G401 (cell line): ENCODE data around the gene MPZ. TPM values are rescaled to one million over a fixed set of nuclear protein-coding genes. Genes with fewer than 3 reads are reported as not detected.
"Not testable (repeated sequence)": the region's sequence is repeated elsewhere in the genome, so short reads cannot be mapped to it uniquely, and the experiment has no call there.

ENCODE experiments used
- DNase-seq: peaks from one replicate; pipeline ENCODE4 v3.0.0-alpha.2; 2015; ENCODE audit warnings: low spot score
- in situ Hi-C: cut with HindIII; loops from 2 replicates; pipeline ENCODE4 v1.10.0; 2016; ENCODE audit warnings: low sequenced_read_pairs, mixed read lengths
- total RNA-seq: library from RNA; depleted of rRNA; stranded (reverse); fragments of >200 nt; shearing (Covaris generic); gene quantifications from 2 replicates; pipeline ENCODE4 v1.2.3, GENCODE V29; 2014; rRNA removed

Gene MPZ
- total RNA-seq, 1 experiment from 2014 or later, result not detected

GRCh38 chr1:161259345-161259702 is 50.4 kb downstream of the MPZ start:
- in situ Hi-C loops, result no loop called here

DNA sequence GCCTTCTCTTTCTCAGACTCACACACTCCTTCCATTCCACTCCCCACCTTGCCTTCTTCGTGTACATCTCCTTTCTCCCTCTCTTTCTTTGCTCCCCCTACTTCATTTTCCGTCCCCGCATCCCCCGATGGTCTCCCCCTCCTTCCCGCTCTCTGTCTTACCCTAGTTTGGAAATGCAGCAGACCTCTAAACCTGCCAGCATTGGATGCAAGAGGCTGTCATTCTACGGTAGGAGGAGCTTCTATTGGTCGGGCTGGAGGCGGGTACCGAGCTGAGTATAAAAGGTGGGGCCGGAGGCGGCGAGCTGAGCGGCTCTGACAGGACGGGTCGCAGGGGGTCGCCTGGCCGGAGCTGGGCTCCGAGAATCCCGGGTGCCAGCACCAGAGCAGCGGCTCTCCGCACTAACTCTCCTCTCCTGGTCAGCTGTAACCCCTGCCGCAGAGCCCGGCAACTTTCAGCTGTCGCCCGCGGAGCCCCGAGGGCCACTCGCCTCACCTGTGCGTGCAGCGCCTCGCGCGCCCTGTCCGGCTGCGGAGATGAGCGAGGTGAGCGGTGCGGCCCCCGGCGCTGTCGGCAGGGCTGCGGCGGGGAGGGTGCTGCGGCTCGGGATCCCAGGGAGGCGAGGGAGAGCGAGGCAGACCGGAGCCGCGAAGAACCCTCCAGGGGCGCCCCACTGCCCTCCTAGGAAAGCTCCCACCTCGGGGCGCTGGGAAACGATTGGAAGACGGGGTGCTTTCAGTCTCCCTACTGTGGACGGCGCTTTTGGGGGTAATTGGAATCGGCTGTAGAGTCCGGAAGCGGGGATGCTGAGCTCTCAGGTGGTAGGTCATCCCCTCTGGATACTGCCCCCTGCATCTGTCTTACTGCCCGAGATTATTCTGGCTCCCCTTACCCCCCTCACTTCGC is 51.1 kb downstream of the MPZ start, which contains the start of gene PCP4L1:
Gene PCP4L1 (plus strand): TSS at position 307 of the 906 bp plus-strand sequence. CDS start 230 bp downstream, at position 537.
- in situ Hi-C loops, result no loop called here
- DNase-seq, result peak; percentile 53

More at GRCh38 chr1:161259345-161259702, 50.4 kb downstream of the MPZ start:
- DNase-seq, result no peak

- DNase-seq, in situ Hi-C loops: not testable (repeated sequence)
Observed at GRCh38 chr1:161257109-161257508, 52.7 kb downstream of the MPZ start.

DNA sequence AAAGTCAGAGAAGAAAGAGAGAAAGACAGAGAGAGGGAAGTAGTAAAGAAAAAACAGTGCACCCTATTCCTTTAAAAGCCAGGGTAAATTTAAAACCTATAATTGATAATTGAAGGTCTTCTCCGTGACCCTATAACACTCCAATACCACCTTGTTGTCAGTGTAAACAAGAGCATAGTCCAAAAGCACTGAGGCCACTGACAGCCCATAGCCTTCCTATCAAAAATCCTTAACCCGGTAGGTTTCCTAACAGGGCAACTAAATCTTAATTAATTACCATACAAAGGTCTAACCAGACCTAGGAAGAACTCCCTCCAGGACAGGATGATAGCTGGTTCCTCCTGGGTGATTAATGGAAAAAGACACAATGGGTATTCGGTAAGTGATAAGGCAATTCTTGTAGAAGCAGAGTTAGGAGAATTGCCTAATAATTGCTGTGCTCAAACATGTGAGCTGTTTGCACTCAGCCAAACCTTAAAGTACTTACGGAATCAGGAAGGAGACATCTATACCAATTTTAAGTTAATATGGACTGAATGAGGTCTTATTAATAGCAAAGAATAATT is 53.7 kb downstream of the MPZ start:
- DNase-seq, in situ Hi-C loops: not testable (repeated sequence)

GRCh38 chr1:161255302-161255701 is 54.5 kb downstream of the MPZ start:
- in situ Hi-C loops, DNase-seq: not testable (repeated sequence)

Other genes starting within 250 kb of the MPZ start
- 0.10 TPM in 1 of 2 replicates, not detected in the other for gene ARHGAP30, start 240.1 kb downstream of the MPZ start, total RNA-seq
- gene NECTIN4, start 220.4 kb downstream of the MPZ start, total RNA-seq, result 0.80 and 2.4 TPM in 2 replicates
- gene KLHDC9, start 211.6 kb downstream of the MPZ start, total RNA-seq, result 6.3 and 7.1 TPM in 2 replicates
- gene PFDN2, start 191.9 kb downstream of the MPZ start, total RNA-seq, result 17.5 and 20.8 TPM in 2 replicates
- gene NIT1, start 191.9 kb downstream of the MPZ start, total RNA-seq, result 19.4 and 22.3 TPM in 2 replicates
- 22.9 and 48.1 TPM in 2 replicates for gene DEDD, start 177.3 kb downstream of the MPZ start, total RNA-seq
- gene UFC1, start 156.0 kb downstream of the MPZ start, total RNA-seq, result 70.8 and 72.9 TPM in 2 replicates
- gene USP21, start 150.5 kb downstream of the MPZ start, total RNA-seq, result 3.3 and 8.3 TPM in 2 replicates
- 22.7 and 27.2 TPM in 2 replicates for gene PPOX, start 143.5 kb downstream of the MPZ start, total RNA-seq
- 19.4 and 27.9 TPM in 2 replicates for gene B4GALT3, start 132.5 kb downstream of the MPZ start, total RNA-seq
- 0.43 and 0.95 TPM in 2 replicates for gene ADAMTS4, start 110.9 kb downstream of the MPZ start, total RNA-seq
- 215 and 238 TPM in 2 replicates for gene NDUFS2, start 107.6 kb downstream of the MPZ start, total RNA-seq
- gene FCER1G, start 94.7 kb downstream of the MPZ start, total RNA-seq, result 0.49 TPM in 1 of 2 replicates, not detected in the other
- not detected in 2 replicates for gene APOA2, start 86.3 kb downstream of the MPZ start, total RNA-seq
- 24.2 and 37.4 TPM in 2 replicates for gene TOMM40L, start 83.9 kb downstream of the MPZ start, total RNA-seq
- gene NR1I3, start 71.8 kb downstream of the MPZ start, total RNA-seq, result not detected in 2 replicates
- gene PCP4L1, start 51.2 kb downstream of the MPZ start, total RNA-seq, result not detected in 2 replicates
- 342 and 386 TPM in 2 replicates for gene SDHC, start 4.4 kb upstream of the MPZ start, total RNA-seq
- not detected in 2 replicates for gene CFAP126, start 57.9 kb upstream of the MPZ start, total RNA-seq
- 0.07 TPM in 1 of 2 replicates, not detected in the other for gene FCGR2A, start 195.5 kb upstream of the MPZ start, total RNA-seq
- gene HSPA6, start 214.6 kb upstream of the MPZ start, total RNA-seq, result 0.06 and 1.1 TPM in 2 replicates
- not detected in 2 replicates for gene FCGR3A, start 239.8 kb upstream of the MPZ start, total RNA-seq